Left colon (tissue), 2 donors: ENCODE data around the gene ZNF282. TPM values are rescaled to one million over a fixed set of nuclear protein-coding genes. Genes with fewer than 3 reads are reported as not detected.

ENCODE experiments used
- total RNA-seq, 2 donors: library from RNA; stranded (reverse); fragmentation: NEBNext Ultra II Directional; extraction: Animal tissue kit (Norgen Biotek cat#: 25700); gene quantifications; one replicate each; pipeline ENCODE4 v1.2.1, GENCODE V29; 2021
- donor health status: DM: no; HTN: no; CAD: no.
- donor health status: DM: yes; HTN: yes; CAD: no.

ZNF282 gene
- total RNA-seq, 2 donors from 2014 or later: 24.2 to 25.0 TPM

Other genes with a start within 250 kb of the ZNF282 start
- 100 to 1,000 TPM; 131 to 157 TPM for gene PDIA4, start 167.0 kb upstream of the ZNF282 start, total RNA-seq
- gene ZNF786, start 104.8 kb upstream of the ZNF282 start, total RNA-seq: 1 to 10 TPM; 3.9 to 6.1 TPM
- gene ZNF425, start 69.2 kb upstream of the ZNF282 start, total RNA-seq: 1 to 10 TPM; 1.2 to 1.9 TPM
- gene ZNF398, start 48.1 kb upstream of the ZNF282 start, total RNA-seq: 10 to 100 TPM in 1 of 2 donors, 1 to 10 TPM in 1; 9.9 to 11.0 TPM
- gene ZNF212, start 44.1 kb downstream of the ZNF282 start, total RNA-seq: 1 to 10 TPM; 9.3 to 9.7 TPM
- 10 to 100 TPM; 10.6 to 10.8 TPM for gene ZNF783, start 66.7 kb downstream of the ZNF282 start, total RNA-seq